Eye (tissue), 1 donor: Measurements from ENCODE around the gene GLIS2.

ENCODE experiments used
- DNase-seq: peaks from one replicate; pipeline ENCODE4 v3.0.0-alpha.2; 2015

The GLIS2 gene

DNA sequence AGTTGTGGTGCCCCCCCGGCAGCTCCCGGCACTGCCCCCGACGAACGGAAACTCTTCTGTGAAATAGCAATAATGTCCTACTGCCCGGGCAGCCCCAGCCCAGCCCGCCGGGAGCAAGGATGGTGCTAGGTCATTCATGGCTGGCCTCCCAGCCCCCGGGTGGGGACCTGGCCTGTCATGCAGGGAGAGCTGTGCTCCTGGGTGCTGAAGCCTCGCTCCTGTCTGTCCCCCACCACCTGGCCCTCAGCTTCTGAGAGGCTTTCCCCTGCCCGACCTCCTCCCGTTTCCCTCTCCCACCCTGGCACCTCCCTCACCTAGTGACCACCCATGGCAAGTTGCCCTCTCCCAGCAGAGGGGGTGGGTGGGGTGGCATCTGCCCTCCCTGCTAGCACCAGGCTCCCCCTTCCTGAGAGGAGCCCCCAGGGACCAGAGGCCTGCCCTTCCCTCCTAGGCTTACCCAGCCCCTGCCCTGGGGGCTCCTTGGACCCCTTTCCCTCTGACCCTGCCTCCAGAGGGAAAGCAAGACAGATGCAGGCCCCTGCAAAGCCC lies 21.7 kb downstream of the GLIS2 start:
- DNase-seq: no peak

DNA sequence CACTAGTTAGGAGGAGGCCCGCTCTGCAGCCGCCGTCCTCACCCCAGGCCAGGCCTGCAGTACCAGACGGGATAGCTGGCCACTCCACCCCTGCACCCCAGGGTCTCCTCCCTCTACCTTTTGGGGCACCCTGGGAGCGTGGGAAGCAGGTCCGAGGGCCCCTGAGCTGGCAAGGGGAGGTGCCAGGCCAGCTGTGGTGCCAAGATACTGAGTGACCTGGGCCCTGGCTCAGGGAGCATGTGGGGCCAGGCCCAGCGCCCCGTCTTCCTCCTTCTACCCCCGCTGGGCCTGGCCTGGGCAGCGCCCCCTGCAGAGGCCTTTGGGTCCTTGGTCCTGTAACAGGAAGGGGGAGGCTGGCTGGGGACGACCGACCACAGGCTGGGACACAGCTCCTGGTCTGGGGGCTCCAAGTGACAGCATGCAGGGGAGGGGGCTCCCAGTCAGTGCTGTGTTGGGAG lies 22.3 kb downstream of the GLIS2 start:
- DNase-seq: no peak

GRCh38 chr16:4338712-4339299 lies 22.9 kb downstream of the GLIS2 start:
- DNase-seq: no peak

DNA sequence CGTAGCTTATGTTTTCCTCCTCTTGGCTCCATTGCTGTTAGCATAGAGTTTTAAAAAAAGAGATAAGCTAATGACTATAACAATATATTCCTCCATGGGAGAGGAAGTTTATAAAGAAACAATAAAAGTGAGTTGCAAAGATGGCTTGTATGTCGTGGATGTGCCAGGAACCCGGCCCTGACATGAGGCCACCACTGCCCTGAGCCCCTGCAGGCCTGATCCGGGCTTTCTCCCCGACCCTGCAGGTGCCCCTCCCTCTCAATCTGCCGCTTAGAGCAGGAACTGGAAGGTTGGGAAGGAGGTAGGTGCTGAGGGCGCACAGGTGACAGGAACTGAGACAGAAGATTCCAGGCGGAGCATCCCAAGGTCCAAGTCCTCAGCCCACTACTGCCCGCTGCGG lies 23.6 kb downstream of the GLIS2 start:
- DNase-seq: no peak

- peak; percentile 47 for DNase-seq
Observed at GRCh38 chr16:4339909-4340308, 24.0 kb downstream of the GLIS2 start.

GRCh38 chr16:4340443-4340842 lies 24.6 kb downstream of the GLIS2 start:
- DNase-seq: no peak

DNA sequence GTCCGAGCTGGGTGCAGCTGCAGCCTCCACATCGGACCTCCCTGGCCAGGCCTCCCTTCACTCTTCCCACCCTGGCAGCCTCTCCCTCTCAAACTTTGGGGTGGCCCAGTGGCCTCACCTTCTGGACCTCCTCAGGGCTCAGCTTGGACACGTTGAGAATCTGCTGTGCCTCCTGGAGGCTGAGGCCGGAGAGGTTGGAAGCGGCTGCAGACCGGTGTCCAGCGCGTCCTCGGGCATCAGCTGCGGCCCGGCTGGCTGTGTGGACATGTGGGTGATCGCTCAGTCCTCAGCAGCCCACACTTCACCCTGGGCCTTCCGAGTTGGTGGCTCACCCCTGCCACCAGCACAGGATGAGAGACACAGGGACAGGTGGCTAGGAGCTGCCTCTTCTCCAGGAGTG lies 25.4 kb downstream of the GLIS2 start:
- DNase-seq: no peak

DNA sequence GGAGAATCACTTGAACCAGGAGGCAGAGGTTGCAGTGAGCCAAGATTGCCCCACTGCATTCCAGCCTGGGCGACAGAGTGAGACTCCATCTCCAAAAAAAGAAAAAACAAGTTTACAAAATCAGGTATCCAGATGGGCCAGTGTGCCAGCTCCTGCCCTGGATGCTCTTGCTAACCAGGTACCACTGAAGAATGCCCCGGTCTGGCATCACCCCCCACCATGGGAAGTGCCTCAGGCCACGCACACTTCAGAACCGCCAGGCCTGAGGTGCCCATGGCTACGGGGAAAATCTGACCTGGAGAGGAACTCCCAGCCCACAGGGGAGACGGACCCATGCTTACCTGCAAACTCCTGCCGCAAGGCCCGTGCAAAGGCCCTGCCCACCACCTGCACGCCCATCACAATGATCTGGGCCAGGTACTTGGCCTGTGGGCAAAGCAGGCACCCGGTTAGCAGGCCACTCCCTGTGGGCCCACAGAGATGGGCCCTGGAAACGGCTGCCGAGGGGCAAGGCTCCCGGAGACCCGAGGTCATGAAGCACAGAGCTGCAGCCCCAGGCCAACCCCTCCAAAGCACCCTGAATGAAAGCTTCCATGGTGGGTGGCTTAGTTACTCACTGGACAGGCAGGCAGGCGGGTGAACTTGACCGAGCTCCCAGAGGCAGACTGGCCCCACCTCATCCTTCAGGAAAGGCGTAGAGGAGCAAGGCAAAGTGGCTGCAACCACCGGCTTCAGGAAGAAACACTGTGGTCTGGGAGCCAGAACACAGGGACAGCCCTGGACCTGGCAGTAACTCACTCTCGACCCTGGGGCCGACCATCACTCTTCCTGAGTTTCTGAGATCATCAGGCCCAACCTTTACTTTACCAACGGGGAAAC lies 27.2 kb downstream of the GLIS2 start:
- DNase-seq: no peak

- peak; percentile 71 for DNase-seq
Observed at GRCh38 chr16:4344300-4344982, 28.6 kb downstream of the GLIS2 start.

DNA sequence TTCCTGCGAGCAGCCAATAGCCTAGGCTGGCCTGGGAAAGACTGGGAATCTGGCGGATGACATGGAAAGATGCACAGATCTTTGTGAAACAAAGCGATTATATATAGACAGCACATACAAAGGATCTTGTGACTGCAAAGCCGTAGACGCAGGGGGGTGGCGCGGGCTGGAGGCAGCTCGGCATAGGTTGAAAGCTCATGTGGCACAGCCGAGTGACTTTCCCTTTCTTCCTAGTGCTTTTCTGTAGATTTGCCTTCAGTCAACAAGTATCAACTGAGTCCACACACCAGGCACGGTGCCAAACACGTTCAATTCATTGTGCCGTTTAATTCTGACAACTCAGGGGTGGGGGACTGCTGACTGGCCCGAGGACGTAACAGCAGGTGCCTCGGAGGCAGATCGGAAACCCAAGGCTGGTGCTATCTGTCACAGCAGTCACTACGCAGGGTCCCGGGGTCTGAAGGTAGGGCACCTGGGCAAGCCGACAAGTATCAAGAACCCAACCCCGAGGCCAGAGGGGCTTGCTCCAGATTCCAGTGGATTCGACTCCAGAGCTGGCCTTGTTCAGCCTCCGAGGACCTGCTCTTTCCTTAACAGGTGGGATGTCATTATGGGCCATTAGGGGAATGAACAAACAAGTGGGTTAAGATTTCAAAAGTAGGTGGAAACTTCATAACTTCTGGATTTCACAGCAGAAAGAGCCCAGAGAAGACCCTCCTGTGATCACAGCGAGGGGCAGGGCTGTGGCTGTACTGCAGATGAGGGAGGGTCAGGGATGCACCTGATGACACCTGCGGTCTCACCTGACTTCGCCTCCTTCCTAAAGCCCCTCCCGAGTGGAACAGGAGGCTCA lies 29.3 kb downstream of the GLIS2 start:
- DNase-seq: no peak

DNA sequence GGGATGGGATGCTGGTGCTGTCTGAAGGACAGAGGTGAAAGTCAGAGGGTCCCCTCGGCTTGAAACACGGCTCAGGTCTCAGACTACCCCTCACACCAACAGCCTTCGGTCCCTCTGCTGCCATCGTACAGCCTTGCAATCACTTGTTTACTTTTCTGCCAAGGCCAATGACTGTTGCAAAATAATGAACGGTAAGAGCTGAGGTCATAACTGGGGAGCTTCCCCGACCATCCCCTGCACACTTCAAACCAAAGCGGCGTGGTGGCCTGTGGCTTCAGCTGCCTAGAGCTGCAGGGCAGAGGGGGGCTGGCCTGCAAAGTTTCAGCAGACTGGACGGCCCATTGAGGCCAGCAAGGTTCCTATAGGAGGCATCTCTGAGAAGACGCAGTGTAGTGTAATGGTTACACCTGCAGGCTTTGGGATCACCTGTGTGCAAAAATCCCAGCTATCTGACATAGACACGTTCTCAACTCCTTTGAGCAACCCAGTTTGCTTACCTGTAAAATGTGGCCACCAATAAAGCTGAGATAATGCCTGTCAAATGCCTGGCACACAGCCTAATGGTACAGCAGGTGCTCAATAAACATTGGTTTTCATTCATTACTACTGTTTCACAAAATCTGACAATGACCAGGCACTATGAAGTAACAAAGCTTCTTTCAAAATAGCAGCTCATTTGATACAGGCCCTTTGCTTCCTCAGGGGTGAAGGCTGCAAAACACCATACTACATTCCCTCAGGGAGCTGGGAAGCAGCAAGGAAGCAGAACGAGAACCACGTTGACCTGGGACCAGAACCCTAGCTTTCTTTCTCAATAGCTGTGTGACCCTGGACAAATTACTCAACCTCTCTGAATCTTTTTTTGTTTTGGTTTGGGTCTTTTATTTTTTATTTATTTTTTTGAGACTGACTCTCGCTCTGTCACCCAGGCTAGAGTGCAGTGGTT lies 30.2 kb downstream of the GLIS2 start:
- no peak for DNase-seq

DNA sequence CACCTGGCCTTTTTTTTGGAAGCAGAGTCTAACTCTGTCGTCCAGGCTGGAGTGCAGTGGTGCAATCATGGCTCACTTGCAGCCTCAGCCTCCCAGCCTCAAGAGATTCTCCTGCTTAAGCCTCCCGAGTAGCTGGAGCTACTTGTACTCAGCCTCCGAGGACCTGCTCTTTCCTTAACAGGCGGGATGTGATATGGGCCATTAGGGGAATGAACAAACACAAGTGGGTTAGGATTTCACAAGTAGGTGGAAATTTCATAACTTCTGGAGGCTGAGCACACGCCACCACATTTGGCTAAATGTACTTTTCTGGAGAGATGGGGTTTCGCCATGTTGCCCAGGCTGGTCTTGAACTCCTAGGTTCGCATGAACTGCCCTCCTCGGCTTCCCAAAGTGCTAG lies 31.1 kb downstream of the GLIS2 start:
- no peak for DNase-seq

GRCh38 chr16:4347765-4348509 lies 32.1 kb downstream of the GLIS2 start:
- DNase-seq: no peak

DNA sequence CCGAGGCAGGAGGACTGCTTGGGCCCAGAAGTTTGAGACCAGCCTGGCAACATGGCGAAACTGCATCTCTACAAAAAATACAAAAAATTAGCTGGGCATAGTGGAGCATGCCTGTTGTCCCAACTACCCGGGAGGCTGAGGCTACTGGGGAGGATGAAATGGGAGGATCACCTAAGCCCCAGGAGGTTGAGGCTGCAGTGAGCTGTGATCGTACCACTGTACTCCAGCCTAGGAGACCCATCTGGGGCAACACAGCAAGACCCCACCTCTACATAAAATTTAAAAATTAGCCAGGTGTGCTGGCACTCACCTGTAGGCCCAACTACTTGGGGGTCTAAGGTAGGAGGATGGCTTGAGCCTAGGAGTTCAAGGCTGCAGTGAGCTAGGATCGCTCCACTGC lies 33.5 kb downstream of the GLIS2 start:
- DNase-seq: no peak

- DNase-seq: no peak
Observed at GRCh38 chr16:4350365-4350786, 34.5 kb downstream of the GLIS2 start.

GRCh38 chr16:4350787-4351659 lies 35.2 kb downstream of the GLIS2 start, which contains the start of gene PAM16:
PAM16 (minus strand) TSS chr16:4351321; CDS start chr16:4351234, 87 bp downstream.
- DNase-seq: peak; percentile 98

GRCh38 chr16:4351880-4352279 lies 36.0 kb downstream of the GLIS2 start:
- DNase-seq: no peak

DNA sequence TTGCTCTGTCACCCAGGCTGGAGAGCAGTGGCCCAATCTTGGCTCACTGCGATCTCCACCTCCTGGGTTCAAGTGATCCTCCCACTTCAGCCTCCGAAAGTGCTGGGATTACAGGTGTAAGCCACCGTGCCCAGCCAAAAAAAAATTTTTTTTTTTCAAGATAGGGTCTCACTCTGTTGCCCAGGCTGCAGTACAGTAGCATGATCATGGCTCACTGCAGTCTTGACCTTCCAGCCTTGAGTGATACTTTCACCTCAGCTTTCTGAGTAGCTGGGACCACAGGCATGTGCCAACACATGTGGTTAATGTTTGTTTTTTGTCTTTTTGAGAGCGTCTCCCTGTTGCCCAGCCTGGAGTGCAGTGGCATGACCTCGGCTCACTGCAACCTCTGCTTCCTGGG lies 37.0 kb downstream of the GLIS2 start:
- no peak for DNase-seq

GRCh38 chr16:4353675-4354074 lies 37.8 kb downstream of the GLIS2 start:
- DNase-seq: no peak
